Thoracic aorta (tissue), 2 donors: ENCODE data around the gene COL4A4. TPM values are rescaled to one million over a fixed set of nuclear protein-coding genes. Genes with fewer than 3 reads are reported as not detected.

ENCODE experiments used
- ATAC-seq: fragments of 150-250 bp; one replicate; pipeline ENCODE4 v1.8.0; 2017; ENCODE audit warnings: low read depth; ENCODE audit not compliant: insufficient number of reproducible peaks, low FRiP score
- DNase-seq: peaks from one replicate; pipeline ENCODE4 v3.0.0-alpha.2; 2020; ENCODE audit warnings: low spot score
- H3K27ac ChIP-seq, 2 donors: fragments of 200-600 bp; sonication (generic); 1 replicate in 1 of 2; 2 replicates in 1 of 2; pipeline ENCODE4 v1.5.1; 2016; ENCODE audit warnings: mild to moderate bottlenecking in 2 of 2, moderate library complexity in 2 of 2
- H3K27me3 ChIP-seq: fragments of 200-600 bp; sonication (generic); replicated peaks from 2 replicates; pipeline ENCODE4 v1.6.0; 2016; ENCODE audit warnings: mild to moderate bottlenecking; ENCODE audit not compliant: insufficient read depth
- H3K36me3 ChIP-seq: fragments of 200-600 bp; sonication (generic); one replicate; pipeline ENCODE4 v1.5.1; 2016
- H3K4me1 ChIP-seq, 2 donors: fragments of 200-600 bp; sonication (generic); 1 replicate in 1 of 2; 2 replicates in 1 of 2; pipeline versions ENCODE4 v1.5.1 to v1.6.0; 2016; ENCODE audit warnings: low read depth in 2 of 2, mild to moderate bottlenecking in 1 of 2; ENCODE audit not compliant: control insufficient read depth in 1 of 2
- H3K4me3 ChIP-seq: fragments of 200-600 bp; sonication (generic); 2 replicates; pipeline ENCODE4 v1.5.1; 2016; ENCODE audit warnings: mild to moderate bottlenecking
- H3K9me3 ChIP-seq: fragments of 200-600 bp; sonication (generic); 2 replicates; pipeline ENCODE4 v1.5.1; 2016
- total RNA-seq, 2 donors: library from RNA; depleted of rRNA; stranded (reverse); fragments of >200 nt; gene quantifications; one replicate each; pipeline versions ENCODE4 v1.1.0 to v1.2.3, GENCODE V29; 2016
- TF ChIP-seq, protein P1 (sequence below): fragments of 200-600 bp; sonication (generic); IDR thresholded peaks from one replicate; pipeline ENCODE4 v1.5.1; 2019; ENCODE audit warnings: antibody characterized with exemption

COL4A4 gene
- total RNA-seq, 2 donors from 2014 or later, result 17.2 to 34.0 TPM

DNA sequence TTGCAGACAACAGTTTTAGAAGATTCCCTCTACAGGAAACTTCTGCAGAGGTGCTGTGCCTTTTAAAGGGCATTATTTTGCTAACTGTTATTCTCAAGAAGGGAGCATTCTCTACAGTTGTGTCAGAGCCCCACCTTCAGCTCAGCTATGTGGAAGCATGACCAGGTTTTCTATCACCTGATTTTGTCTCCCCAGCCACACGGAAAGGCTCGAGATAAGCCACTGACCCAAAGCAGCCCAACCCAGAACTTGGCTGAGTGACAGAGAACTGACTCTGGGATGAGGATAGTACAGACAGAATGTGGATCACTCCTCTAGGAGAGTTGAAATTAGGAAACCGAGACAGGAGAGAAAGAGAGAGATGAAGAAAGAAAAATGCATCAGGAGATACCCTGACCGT is 10.7 kb downstream of the COL4A4 start:
- TF ChIP-seq, protein P1, sequence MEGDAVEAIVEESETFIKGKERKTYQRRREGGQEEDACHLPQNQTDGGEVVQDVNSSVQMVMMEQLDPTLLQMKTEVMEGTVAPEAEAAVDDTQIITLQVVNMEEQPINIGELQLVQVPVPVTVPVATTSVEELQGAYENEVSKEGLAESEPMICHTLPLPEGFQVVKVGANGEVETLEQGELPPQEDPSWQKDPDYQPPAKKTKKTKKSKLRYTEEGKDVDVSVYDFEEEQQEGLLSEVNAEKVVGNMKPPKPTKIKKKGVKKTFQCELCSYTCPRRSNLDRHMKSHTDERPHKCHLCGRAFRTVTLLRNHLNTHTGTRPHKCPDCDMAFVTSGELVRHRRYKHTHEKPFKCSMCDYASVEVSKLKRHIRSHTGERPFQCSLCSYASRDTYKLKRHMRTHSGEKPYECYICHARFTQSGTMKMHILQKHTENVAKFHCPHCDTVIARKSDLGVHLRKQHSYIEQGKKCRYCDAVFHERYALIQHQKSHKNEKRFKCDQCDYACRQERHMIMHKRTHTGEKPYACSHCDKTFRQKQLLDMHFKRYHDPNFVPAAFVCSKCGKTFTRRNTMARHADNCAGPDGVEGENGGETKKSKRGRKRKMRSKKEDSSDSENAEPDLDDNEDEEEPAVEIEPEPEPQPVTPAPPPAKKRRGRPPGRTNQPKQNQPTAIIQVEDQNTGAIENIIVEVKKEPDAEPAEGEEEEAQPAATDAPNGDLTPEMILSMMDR, result no peak
- Histone ChIP-seq H3K9me3 (no peaks in the 10 kb centered on the region), H3K27ac (peak overlapping the region in 1 of 2 donors; percentile 44), H3K27me3 (no peaks in the 10 kb centered on the region), H3K4me1 (peaks cover 16 to 30% of the 10 kb centered on the region in 2 donors), H3K36me3 (no peaks in the 10 kb centered on the region), H3K4me3 (no peak overlapping the region)
- ATAC-seq, result no peak
- DNase-seq, result no peak

DNA sequence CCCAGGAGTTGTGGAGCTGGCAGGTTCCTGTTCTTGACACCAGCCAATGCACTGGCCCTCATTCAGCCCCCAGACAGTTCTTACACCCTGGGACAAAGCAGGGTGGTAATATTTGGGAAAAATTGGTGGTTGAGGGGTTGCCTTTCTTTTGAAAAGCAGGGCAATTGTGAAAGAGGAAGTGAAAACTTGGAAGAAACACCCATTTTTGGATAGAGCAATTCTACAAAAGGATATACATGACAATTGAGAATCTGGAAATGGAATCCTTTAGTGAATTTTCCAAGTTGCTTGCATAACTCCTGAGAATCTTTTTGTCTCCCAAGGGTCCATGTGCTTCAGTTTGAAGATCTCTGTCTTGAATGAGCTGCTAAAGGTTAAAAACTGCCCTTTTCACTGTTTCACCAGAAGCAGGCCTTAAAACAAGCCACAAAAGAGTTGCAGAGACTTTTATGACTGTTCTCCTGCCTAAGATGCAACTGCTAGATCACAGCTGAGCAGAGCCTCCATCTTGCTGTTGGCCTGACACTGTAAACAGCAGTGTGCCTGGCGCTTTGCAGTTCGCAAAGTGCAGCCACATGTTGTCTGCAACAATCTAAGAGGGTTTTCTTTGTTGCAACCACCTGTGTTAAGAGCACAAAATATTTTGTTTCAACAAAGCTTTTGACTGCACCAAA is 11.8 kb downstream of the COL4A4 start:
- H3K4me3 ChIP-seq, result no peak overlapping the region
- DNase-seq, result no peak
- H3K36me3 ChIP-seq, result no peaks in the 10 kb centered on the region
- H3K4me1 ChIP-seq, result peaks cover 16 to 30% of the 10 kb centered on the region in 2 donors
- no peaks in the 10 kb centered on the region for H3K9me3 ChIP-seq
- no peaks in the 10 kb centered on the region for H3K27me3 ChIP-seq
- H3K27ac ChIP-seq, result no peak overlapping the region
- TF ChIP-seq, protein P1, result no peak
- ATAC-seq, result no peak

DNA sequence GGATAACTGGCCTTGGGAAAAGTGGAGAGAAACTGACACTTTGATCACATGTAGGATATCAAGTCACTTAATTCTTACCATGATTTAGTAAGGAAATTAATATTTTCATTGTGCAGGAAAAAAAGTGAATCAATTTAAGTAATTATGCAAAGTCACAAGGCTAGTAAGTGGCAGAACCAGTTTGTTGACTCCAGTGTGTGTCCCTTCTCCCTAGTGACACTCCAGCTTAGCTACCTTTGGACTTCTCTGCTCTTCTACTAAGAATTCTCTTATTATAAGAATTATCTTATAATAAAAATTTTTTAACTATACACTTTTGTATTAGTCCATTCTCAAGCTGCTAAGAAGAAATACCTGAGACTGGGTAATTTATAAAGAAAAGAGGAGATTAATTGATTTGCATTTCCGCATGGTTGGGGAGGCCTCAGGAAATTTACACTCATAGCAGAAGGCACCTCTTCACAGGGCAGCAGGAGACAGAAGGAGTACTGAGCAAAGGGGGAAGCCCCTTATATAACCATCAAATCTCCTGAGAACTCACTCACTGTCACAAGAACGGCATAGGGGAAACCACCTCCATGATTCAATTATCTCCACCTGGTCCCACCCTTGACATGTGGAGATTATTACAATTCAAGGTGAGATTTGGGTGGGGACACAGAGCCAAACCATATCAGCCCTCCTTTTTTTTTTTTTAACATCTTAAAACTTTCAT is 13.6 kb downstream of the COL4A4 start:
- H3K27ac ChIP-seq, result no peak overlapping the region
- H3K27me3 ChIP-seq, result no peaks in the 10 kb centered on the region
- H3K4me3 ChIP-seq, result no peak overlapping the region
- TF ChIP-seq, protein P1, result no peak
- peaks cover 14 to 24% of the 10 kb centered on the region in 2 donors for H3K4me1 ChIP-seq
- H3K36me3 ChIP-seq, result no peaks in the 10 kb centered on the region
- H3K9me3 ChIP-seq, result no peaks in the 10 kb centered on the region
- no peak for ATAC-seq
- no peak for DNase-seq

DNA sequence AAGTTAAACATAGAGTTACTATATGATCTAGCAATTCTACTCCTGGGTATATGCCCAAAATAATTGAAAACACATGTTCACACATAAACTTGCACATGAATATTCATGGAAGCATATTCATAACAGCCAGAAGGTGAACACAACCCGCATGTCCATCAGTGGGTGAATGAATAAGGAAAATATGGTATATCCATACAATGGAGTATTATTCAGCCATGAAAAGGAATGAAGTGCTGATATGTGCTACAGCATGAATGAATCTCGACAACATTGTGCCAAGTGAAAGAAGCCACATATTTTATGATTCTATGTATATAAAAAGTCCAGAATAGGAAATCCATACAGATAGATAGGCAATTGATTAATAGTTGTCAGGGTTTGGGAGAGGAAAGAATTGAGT is 15.9 kb downstream of the COL4A4 start:
- ATAC-seq (no peak), DNase-seq (no peak)
- H3K4me1 ChIP-seq, result peaks cover 2 to 3% of the 10 kb centered on the region in 2 donors
- H3K9me3 ChIP-seq, result no peaks in the 10 kb centered on the region
- H3K27ac ChIP-seq, result no peak overlapping the region
- H3K27me3 ChIP-seq, result no peaks in the 10 kb centered on the region
- H3K36me3 ChIP-seq, result no peaks in the 10 kb centered on the region
- H3K4me3 ChIP-seq, result no peak overlapping the region
- TF ChIP-seq, protein P1, result no peak

DNA sequence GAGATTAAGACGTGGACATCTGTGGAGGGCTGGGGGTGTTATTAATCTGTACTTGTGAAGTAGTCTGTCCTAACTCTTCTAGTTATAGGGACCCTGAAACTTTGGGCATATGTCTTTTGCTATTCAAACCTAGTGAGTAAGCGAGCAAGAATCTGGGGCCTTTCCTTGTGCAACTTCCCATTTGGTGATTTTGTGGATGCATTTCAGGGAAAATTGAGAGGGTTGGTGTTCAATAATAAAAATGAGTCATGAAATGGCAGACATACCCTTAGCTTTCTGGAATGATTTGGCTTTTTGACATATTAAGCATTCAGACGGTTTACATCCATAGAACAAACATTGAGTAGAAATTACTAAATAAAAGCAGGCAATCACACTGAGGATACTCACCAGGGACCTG is 17.0 kb downstream of the COL4A4 start:
- Histone ChIP-seq H3K36me3 (no peaks in the 10 kb centered on the region), H3K4me3 (no peak overlapping the region), H3K9me3 (no peaks in the 10 kb centered on the region), H3K4me1 (no peaks in the 10 kb centered on the region), H3K27ac (no peak overlapping the region), H3K27me3 (no peaks in the 10 kb centered on the region)
- ATAC-seq, result no peak
- DNase-seq, result no peak
- TF ChIP-seq, protein P1, result no peak
